Neutrophil (primary cell): ENCODE measurements around the gene FBN2.

Experiments used
- H3K27ac ChIP-seq: fragments of 200-600 bp; sonication (generic); 2 replicates; pipeline ENCODE4 v1.5.1; 2016; ENCODE audit warnings: mild to moderate bottlenecking, moderate library complexity
- H3K27me3 ChIP-seq: fragments of 200-600 bp; sonication (generic); 2 replicates; pipeline ENCODE4 v1.6.0; 2016; ENCODE audit warnings: mild to moderate bottlenecking
- H3K36me3 ChIP-seq: fragments of 200-600 bp; sonication (generic); 2 replicates; pipeline ENCODE4 v1.5.1; 2017
- H3K4me1 ChIP-seq, 2 experiments: fragments of 200-600 bp in 1 of 2; sonication (generic) in 1 of 2; 1 replicate in 1 of 2; 2 replicates in 1 of 2; pipeline versions ENCODE4 v1.5.1 to v1.6.1; 2013 to 2016; ENCODE audit warnings: low read depth in 1 of 2, low read length in 1 of 2, mild to moderate bottlenecking in 1 of 2, moderate library complexity in 1 of 2; ENCODE audit not compliant: control insufficient read depth in 1 of 2, insufficient read depth in 1 of 2
- H3K4me3 ChIP-seq, 2 experiments: fragments of 200-600 bp in 1 of 2; sonication (generic) in 1 of 2; 1 replicate in 1 of 2; 2 replicates in 1 of 2; pipeline ENCODE4 v1.5.1; 2013 to 2016; ENCODE audit warnings: low read depth in 1 of 2, low read length in 1 of 2, mild to moderate bottlenecking in 1 of 2, moderate library complexity in 1 of 2
- H3K9me3 ChIP-seq: fragments of 200-600 bp; sonication (generic); 2 replicates; pipeline ENCODE4 v1.5.1; 2016
- TF ChIP-seq, protein P1 (sequence below): fragments of 200-600 bp; sonication (generic); IDR thresholded peaks from 2 replicates; pipeline ENCODE4 v1.5.1; 2016; ENCODE audit warnings: antibody characterized with exemption

FBN2 gene

DNA sequence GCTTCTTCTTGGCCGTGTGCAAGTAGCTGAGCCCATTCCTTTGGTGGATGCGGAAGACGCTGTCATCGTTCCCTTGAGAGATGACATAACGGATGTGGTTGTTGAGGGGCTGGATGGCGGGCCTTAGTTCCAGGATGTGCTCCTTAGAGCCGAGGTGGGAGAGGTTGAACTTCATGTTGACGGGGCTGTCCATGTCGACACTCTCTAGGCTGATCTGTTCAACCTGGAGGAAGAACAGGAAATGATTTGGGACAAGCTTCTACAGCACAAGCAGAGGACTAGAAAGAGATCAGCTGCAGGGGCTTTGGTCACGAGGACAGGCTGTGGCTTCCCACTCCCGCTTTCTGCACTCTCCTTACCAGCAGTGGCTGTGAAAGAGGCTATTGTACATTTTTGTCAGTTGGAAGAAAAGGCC lies 278.4 kb downstream of the FBN2 start:
- H3K4me1 ChIP-seq: no peaks in the 10 kb centered on the region
- no peaks in the 10 kb centered on the region for H3K9me3 ChIP-seq
- H3K4me3 ChIP-seq: no peak overlapping the region
- TF ChIP-seq, protein P1, sequence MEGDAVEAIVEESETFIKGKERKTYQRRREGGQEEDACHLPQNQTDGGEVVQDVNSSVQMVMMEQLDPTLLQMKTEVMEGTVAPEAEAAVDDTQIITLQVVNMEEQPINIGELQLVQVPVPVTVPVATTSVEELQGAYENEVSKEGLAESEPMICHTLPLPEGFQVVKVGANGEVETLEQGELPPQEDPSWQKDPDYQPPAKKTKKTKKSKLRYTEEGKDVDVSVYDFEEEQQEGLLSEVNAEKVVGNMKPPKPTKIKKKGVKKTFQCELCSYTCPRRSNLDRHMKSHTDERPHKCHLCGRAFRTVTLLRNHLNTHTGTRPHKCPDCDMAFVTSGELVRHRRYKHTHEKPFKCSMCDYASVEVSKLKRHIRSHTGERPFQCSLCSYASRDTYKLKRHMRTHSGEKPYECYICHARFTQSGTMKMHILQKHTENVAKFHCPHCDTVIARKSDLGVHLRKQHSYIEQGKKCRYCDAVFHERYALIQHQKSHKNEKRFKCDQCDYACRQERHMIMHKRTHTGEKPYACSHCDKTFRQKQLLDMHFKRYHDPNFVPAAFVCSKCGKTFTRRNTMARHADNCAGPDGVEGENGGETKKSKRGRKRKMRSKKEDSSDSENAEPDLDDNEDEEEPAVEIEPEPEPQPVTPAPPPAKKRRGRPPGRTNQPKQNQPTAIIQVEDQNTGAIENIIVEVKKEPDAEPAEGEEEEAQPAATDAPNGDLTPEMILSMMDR: no peak
- no peaks in the 10 kb centered on the region for H3K27me3 ChIP-seq
- H3K27ac ChIP-seq: no peak overlapping the region
- H3K36me3 ChIP-seq: peaks cover 9% of the 10 kb centered on the region

DNA sequence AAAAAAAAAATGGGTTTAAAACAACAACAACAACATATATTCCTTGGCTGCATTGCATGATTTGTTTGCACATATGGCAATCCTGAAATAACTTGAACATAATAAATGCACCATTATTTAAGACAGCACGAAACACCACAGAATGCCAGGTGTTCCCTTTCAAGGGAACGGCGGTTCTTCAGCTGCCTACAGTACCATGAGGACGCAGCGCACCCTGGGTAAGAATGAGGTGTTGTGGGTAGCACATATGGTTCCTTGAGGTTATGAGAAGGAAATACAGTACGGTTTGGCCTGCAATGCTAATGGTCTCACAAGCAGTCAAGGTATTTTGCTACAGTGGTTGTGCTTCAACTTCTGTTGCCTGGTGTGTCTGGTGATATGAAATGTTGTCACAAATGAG lies 279.7 kb downstream of the FBN2 start:
- H3K4me1 ChIP-seq: no peaks in the 10 kb centered on the region
- no peak overlapping the region for H3K27ac ChIP-seq
- H3K9me3 ChIP-seq: no peaks in the 10 kb centered on the region
- no peak overlapping the region for H3K4me3 ChIP-seq
- TF ChIP-seq, protein P1: no peak
- peaks cover 9% of the 10 kb centered on the region for H3K36me3 ChIP-seq
- no peaks in the 10 kb centered on the region for H3K27me3 ChIP-seq

DNA sequence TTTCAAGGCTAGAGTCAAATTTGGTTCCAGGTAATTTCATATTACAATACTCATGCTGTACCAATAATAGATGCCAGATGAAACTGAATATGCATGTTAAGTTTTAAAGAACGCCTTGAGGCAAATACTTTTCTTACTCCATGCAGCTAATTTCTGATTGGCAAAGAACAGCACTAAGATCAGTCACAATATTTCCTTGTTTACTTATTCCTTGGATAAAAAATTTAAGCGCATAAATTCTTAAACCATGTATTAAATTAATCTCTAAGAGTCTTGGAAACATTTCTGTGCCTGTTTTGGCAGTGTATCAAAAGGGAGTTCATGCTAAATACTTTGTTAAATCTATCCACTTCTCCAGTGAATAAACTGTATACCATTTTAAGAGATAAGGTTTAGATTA lies 281.0 kb downstream of the FBN2 start:
- H3K4me3 ChIP-seq: no peak overlapping the region
- H3K27ac ChIP-seq: no peak overlapping the region
- no peaks in the 10 kb centered on the region for H3K36me3 ChIP-seq
- H3K9me3 ChIP-seq: no peaks in the 10 kb centered on the region
- no peaks in the 10 kb centered on the region for H3K27me3 ChIP-seq
- no peaks in the 10 kb centered on the region for H3K4me1 ChIP-seq
- TF ChIP-seq, protein P1: no peak

DNA sequence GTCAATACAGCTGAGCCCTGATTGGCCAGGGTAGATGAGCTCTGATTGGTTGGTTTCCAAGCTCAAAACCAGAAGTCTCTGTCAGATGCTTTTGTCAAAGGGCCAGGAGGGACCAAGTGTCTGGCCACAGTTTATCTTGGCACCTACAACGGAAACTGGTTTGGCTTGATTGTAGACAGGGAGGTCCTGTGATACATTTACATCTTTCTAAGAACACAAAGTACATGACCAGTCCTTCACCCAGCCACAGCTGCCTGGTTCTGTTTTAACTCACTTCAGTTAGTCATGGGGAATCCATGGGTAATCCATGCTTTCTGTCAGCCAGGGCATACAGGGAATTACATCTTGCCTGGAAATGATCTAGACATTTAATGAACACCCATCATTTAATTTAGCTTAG lies 283.3 kb downstream of the FBN2 start:
- Histone ChIP-seq H3K4me3 (no peak overlapping the region), H3K9me3 (no peaks in the 10 kb centered on the region), H3K36me3 (no peaks in the 10 kb centered on the region), H3K4me1 (no peaks in the 10 kb centered on the region), H3K27ac (no peak overlapping the region), H3K27me3 (no peaks in the 10 kb centered on the region)
- TF ChIP-seq, protein P1: no peak

DNA sequence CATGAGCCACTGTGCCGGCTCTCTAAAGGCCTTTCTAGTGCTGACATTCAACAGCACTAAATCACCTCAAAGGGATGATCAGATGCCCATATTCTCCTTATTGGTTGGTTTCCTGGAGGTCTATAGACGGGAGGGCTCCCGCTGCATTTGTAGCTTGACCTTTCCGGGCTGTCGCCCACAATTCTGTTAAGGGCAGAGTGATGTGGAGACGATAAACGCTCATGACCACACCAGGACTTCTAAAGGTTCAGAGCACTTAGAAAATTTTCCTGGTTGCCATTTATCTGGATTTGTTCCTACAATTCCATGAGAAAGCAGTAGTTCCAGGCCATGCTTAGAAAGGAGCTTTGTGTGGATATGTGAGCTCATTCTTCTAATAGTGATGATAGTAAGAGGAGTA lies 284.2 kb downstream of the FBN2 start:
- TF ChIP-seq, protein P1: no peak
- Histone ChIP-seq H3K36me3 (no peaks in the 10 kb centered on the region), H3K9me3 (no peaks in the 10 kb centered on the region), H3K27ac (no peak overlapping the region), H3K4me1 (no peaks in the 10 kb centered on the region), H3K4me3 (no peak overlapping the region), H3K27me3 (no peaks in the 10 kb centered on the region)

DNA sequence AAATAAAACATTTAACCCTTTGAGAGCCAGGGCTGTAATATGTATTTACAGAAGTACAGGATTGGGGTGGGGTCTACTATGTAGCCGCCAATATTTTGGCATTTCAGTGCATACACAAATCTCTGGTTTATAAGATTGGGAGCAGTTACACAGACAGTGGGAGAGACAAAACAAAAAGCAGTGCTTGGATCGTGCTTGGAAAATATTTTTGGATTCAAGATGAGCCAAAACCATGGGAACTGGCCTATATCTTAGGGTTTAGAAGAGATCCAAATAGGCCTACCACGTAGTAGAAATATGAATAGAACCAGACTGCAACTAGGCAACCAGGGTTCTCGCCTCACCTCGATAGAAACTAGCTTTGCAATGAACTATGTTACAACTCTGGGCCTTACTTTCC lies 284.9 kb downstream of the FBN2 start:
- no peak overlapping the region for H3K4me3 ChIP-seq
- TF ChIP-seq, protein P1: no peak
- no peaks in the 10 kb centered on the region for H3K4me1 ChIP-seq

More for the DNA sequence above, 284.9 kb downstream of the FBN2 start:
- Histone ChIP-seq H3K9me3 (no peaks in the 10 kb centered on the region), H3K27ac (no peak overlapping the region), H3K36me3 (no peaks in the 10 kb centered on the region), H3K27me3 (no peaks in the 10 kb centered on the region)
